Omental fat pad (tissue), 4 donors: ENCODE results near the gene RAB14. TPM values are rescaled to one million over a fixed set of nuclear protein-coding genes. Genes with fewer than 3 reads are reported as not detected.
"Not testable (repeated sequence)": the region's sequence is repeated elsewhere in the genome, so short reads cannot be mapped to it uniquely, and the experiment has no call there.

Experiments
- ATAC-seq: fragments of 150-250 bp; one replicate; pipeline ENCODE4 v1.9.1; 2016; ENCODE audit warnings: mild to moderate bottlenecking, moderate library complexity; ENCODE audit not compliant: low FRiP score
- DNase-seq: peaks from one replicate; pipeline ENCODE4 v3.0.0-alpha.2; 2019; ENCODE audit warnings: low spot score
- CTCF ChIP-seq, 3 donors: fragments of 450-650 bp; IDR thresholded peaks; one replicate each; pipeline ENCODE4 v1.5.1; 2016 to 2017; ENCODE audit warnings: antibody characterized with exemption in 3 of 3, mild to moderate bottlenecking in 3 of 3, moderate library complexity in 2 of 3
- total RNA-seq, 4 donors: library from RNA; depleted of rRNA; stranded (reverse); fragments of >200 nt; gene quantifications; one replicate each; pipeline ENCODE4 v1.1.0, GENCODE V29; 2016

The RAB14 gene
- total RNA-seq, 4 donors from 2014 or later, result 31.0 to 44.8 (median 35.6) TPM

DNA sequence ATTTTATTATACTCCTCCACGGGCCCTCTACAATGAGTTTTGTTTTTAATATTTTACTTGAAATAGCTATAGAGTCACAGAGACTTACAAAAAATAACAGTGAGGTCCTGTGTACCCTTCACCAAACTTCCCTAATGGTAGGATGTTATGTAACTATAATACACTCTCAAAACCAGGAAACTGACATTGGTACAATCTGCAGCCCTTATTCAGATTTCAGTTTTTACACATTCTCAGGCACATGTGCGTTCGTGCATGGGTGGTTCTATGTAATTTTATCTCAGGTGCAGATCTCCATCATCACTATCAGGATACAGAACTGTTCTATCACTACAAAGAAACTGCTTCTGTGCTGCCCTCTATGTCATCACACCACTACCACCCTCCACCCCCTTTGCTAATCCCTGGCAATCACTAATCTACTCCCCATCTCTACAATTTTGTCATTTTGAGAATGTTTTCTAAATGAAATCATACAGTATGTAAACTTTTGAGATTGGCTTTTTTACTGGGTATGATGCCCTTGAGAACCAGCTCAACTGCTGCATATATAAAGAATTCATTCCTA, 16.4 kb downstream of the RAB14 start:
- DNase-seq (no peak), ATAC-seq (no peak)
- no peak for TF ChIP-seq CTCF (IDR thresholded peaks at IDR 0.05)

- DNase-seq, result no peak
- TF ChIP-seq CTCF (IDR thresholded peaks at IDR 0.05), result no peak
- no peak for ATAC-seq
Observed at GRCh38 chr9:121184463-121184862, 17.2 kb downstream of the RAB14 start.

- ATAC-seq (no peak), DNase-seq (no peak)
- no peak for TF ChIP-seq CTCF (IDR thresholded peaks at IDR 0.05)
Observed at GRCh38 chr9:121183666-121184423, 17.8 kb downstream of the RAB14 start.

GRCh38 chr9:121182989-121183388, 18.7 kb downstream of the RAB14 start:
- no peak for TF ChIP-seq CTCF (IDR thresholded peaks at IDR 0.05)
- no peak for ATAC-seq
- DNase-seq, result no peak

GRCh38 chr9:121182101-121182836, 19.4 kb downstream of the RAB14 start:
- DNase-seq, result no peak
- no peak for ATAC-seq
- no peak for TF ChIP-seq CTCF (IDR thresholded peaks at IDR 0.05)

DNA sequence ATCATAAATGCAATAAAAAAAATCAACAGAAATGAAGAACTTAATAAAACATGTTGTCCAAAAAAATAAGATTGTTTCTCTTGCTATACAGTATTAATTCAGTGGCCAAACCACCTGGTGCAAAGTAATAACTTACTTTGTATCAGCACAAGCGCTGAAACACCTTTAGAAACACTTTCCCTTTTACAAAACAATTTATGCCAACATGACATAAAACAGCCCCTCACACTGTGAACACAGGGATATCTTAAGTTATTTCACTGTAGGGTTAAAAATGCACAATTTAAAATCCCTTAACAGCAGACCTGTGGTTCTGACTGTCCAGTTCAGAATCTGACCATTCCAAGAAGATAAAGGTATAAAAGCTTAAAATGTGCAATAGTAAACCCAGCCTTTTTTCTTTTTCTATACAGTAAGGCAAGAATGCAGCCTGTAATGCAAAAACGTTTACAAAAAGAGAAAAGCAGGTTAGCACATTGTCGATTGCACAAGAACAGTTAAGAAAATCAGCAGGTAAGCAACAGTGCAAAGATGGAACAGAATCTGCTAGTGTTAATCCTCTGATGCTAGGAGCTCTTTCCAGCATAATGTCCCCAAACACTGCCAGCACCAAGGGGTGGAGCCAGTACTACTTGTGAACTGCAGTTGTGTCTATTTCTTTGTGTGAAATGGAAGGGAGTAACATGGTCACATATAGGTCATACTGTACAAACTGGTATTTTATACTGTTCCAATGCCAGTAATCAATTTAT, 21.6 kb downstream of the RAB14 start:
- no peak for DNase-seq
- no peak for ATAC-seq
- no peak for TF ChIP-seq CTCF (IDR thresholded peaks at IDR 0.05)

GRCh38 chr9:121179373-121179721, 22.3 kb downstream of the RAB14 start:
- ATAC-seq, result not testable (repeated sequence)

More at GRCh38 chr9:121179373-121179721, 22.3 kb downstream of the RAB14 start:
- DNase-seq, result not testable (repeated sequence)
